GM21723 (cell line): ENCODE data around the gene TAMALIN.

Experiments
- ATAC-seq: cut with Tn5 transposase; IDR thresholded peaks from one replicate; pipeline ENCODE4 v1.9.1; 2021; ENCODE audit warnings: mild to moderate bottlenecking, moderate library complexity; ENCODE audit not compliant: unreplicated experiment

Gene TAMALIN

GRCh38 chr12:51980809-51981127 is 26.0 kb upstream of the TAMALIN start:
- no peak for ATAC-seq

GRCh38 chr12:51984657-51985056 is 22.1 kb upstream of the TAMALIN start:
- ATAC-seq, result no peak

- no peak for ATAC-seq
Measured at GRCh38 chr12:51985154-51985835, 21.5 kb upstream of the TAMALIN start.

- ATAC-seq, result no peak
Measured at GRCh38 chr12:51986834-51987233, 19.9 kb upstream of the TAMALIN start.

- ATAC-seq, result no peak
Measured at GRCh38 chr12:51992246-51992645, 14.5 kb upstream of the TAMALIN start.

DNA sequence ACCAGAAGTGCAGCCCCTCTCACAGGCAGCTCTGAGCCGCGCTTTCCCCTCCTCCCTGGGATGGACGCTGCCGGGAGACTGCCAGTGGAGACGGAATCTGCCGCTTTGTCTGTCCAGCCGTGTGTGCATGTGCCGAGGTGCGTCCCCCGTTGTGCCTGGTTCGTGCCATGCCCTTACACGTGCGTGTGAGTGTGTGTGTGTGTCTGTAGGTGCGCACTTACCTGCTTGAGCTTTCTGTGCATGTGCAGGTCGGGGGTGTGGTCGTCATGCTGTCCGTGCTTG is 12.3 kb upstream of the TAMALIN start:
- no peak for ATAC-seq

DNA sequence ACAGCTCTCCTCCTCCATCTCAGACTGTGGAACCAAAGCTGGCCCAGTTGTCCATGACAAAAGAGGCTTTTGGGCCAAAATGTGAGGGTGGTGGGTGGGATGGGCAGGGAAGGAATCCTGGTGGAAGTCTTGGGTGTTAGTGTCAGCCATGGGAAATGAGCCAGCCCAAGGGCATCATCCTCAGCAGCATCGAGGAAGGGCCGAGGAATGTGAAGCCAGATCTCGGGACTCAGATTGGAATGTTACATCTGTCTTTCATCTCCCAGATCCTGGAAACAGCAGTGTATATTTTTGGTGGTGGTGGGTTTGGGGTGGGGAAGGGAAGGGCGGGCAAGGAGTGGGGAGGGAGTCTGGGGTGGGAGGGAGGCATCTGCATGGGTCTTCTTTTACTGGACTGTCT is 11.8 kb upstream of the TAMALIN start:
- ATAC-seq, result no peak

DNA sequence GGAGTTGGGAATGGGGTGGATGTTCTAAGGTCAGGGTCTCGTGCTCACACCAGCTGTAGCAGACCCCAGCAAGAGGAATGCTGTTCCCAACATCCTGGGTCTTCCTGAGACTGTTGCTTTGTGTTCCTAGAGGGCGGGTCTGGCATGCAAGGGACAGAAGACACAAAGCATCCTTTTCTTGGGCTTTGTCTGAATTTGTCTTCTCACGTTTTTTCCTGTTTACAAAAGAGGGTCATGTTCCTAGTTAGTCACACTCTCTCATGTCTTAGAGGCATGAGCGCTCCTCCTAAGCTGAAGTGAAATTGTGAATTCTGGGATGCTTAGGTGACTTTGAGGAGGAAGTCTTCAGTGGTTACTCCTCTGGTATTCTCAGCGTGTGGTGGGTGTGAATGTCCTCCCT is 9.6 kb upstream of the TAMALIN start:
- no peak for ATAC-seq

DNA sequence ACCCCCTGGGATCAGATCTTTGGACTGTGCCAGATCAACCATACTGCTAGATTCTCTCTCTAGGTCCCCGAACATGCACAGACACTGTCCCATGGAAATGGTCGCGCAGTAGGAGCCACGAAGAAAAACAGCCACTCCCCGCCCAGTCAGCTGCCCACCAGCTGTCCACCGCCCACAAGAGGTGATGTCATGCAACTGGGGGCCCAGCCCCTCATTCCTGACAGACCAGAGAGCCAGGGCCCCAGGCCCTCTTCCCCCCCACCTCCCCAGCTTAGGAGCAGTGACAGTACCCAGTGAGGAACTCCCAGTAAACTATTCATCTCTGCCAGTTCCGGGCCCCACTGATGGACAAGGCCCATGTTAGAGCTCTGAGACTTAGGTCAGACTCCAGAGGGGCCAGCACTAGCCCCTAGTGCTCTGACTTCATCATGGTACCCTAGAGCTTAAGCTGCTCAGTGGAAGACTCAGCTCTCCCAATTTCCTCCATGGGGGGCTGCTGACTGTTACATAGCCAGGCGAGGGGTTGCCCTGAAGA is 3.7 kb upstream of the TAMALIN start:
- no peak for ATAC-seq

GRCh38 chr12:52003591-52003990 is 3.2 kb upstream of the TAMALIN start:
- ATAC-seq, result no peak

DNA sequence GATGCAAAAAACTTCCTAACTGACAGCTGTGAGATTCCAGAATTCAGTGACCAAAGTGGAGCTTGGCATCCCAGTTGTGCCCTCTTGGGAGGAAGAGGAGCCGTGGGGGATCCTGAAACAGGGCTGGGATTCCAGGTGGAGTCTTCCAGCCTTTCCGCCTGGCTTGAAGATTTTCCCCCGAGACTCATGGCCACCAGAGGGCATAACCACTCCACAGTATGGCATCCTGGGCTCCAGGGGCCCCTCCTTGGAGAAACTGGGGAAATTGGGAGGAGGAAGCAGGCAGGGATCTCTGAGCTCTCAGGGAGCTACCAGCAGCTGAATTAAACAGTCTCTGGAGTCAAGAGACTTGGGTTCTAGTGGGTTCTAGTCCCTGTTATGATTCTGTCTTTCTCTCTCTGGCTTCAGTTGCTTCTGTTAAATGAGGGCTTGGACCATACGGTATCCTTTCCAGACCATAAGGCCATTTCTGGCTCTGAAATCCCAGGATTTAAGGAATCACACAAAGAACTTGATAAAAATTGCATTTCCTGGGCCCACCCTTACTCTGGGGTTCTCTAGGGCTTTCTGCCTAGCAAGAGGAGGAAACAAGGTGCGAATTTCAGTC is 2.6 kb upstream of the TAMALIN start:
- no peak for ATAC-seq

- no peak for ATAC-seq
Measured at GRCh38 chr12:52005218-52005902, 1.4 kb upstream of the TAMALIN start.

DNA sequence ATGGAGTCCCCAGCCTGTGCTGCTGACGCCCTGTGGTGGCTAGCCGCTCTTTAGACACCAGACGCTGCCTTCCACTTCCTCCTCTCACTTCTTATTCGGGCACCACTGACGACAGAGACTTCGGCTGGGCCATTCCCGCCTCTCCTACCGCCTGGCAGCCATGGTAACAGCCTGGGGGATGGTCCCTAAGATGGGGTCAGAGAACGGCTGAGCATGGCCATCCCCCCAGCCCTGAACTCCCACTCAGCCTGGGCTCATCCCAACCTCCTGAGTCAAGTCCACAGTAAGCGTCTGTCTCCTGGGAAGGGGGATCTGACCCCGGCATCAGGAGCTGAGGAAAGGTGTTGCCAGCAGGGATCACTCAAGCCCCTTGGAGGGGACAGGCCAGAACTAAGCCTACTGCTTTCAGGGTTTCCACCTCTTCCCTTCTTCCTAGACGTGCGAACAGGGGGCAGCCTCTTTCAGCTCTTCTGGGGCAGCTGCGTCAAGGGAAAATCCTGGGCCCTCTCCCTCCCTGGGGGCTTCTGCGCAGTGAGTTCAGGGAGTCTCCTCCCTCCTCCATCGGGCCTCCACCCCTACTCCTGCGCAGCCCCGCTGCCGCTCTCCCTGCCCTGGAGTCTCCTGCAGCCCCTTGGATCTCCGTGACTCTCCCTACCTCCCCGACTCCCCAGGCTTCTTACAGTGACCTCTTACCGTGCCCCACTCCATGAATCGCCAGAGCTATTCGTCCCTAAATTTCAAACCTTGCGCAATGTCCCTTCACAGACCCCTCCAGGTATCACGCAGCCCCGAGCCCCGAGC is 643 bp upstream of the TAMALIN start:
- peak; percentile 81 for ATAC-seq

- no peak for ATAC-seq
Measured at GRCh38 chr12:52007158-52007921, 594 bp downstream of the TAMALIN start.

GRCh38 chr12:52007982-52008510 is 1.3 kb downstream of the TAMALIN start:
- no peak for ATAC-seq

DNA sequence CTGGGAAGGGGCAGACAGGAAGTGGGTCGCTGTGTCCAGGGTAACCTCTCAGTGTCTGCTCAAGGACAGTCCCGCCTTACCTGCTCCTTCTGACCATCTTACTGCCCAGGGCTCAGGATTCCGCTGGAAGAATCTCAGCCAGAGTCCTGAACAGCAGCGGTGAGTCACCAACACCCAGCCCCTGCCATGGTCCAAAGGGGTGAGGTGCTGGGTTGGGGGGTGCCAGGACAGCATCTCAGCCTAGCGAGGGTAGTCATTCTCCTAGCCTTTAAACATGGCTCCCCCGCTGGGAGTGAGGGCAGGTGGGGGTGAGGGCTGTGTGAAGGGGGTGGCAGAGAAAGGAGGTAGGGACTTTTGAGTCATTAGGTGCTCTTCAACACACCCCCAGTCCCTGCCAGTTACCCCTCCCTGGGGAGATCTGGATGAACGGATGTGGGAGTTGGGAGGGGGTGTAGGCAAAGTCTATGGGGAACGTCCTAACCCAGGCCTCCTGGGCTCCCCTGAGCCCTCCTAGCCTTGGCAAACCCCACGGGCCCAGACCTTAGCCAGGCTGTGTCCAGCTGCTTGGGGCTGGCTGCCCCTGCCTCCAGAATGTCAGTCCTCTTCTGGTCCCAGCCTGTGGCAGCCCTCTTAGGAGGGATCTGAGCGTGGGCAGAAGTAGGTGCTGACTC is 2.5 kb downstream of the TAMALIN start:
- ATAC-seq, result no peak

GRCh38 chr12:52010152-52010622 is 3.4 kb downstream of the TAMALIN start:
- no peak for ATAC-seq

DNA sequence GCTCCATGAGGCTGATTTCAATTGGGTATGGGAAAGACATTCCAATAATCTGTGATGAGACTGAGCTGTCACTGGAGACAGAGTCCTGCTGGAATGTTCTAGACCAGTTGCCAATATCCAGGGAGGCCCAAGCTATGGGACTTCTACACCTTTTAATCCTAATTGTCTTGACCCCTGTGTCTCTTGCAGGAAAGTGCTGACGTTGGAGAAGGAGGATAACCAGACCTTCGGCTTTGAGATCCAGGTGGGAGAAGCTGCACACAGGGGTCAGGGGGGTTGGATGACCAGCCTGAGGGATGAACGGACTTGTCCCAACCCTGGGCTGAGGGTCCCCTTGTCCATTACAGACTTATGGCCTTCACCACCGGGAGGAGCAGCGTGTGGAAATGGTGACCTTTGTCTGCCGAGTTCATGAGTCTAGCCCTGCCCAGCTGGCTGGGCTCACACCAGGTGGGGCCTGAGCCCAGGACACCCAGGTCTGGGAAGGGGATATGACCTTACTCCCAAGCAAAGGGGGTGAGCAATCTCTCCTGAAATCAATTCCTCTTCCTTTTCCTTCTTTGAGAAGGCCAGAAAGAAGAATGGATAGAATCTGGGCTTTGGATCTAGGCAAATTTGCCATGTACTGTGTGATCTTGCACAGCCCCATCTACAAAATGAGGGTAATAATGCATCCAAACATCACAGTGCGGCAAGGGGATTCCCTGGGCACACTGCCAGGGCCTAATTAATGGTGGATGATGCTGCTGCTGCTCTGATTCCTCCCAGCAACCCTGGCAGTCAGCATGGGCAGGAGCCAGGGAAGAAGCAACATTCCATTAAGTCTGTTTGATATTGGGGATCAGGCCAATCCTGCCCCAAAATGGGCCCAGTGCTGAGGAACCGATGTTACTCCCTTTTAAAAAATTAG is 4.2 kb downstream of the TAMALIN start:
- ATAC-seq, result no peak
